Renal pelvis (tissue), 4 donors: ENCODE data around the gene CA6. TPM values are rescaled to one million over a fixed set of nuclear protein-coding genes. Genes with fewer than 3 reads are reported as not detected.
"Not testable (repeated sequence)": the region's sequence is repeated elsewhere in the genome, so short reads cannot be mapped to it uniquely, and the experiment has no call there.

Source experiments
- DNase-seq: peaks from one replicate; pipeline ENCODE4 v3.0.0-alpha.2; 2013
- polyA plus RNA-seq, 3 donors: library from polyadenylated mRNA; unstranded; fragments of 120-200 nt; gene quantifications; one replicate each; pipeline ENCODE4 v1.2.1, GENCODE V29; 2013; ENCODE audit not compliant: insufficient read length in 3 of 3

Gene CA6
- polyA plus RNA-seq, 3 donors = 0.11 to 0.30 TPM; not detected in 1

- no peak for DNase-seq
Measured at GRCh38 chr1:8969937-8970336, 24.3 kb downstream of the CA6 start.

GRCh38 chr1:8970870-8971337, 25.2 kb downstream of the CA6 start:
- no peak for DNase-seq

- DNase-seq = no peak
Measured at GRCh38 chr1:8974551-8974950, 28.9 kb downstream of the CA6 start.

- DNase-seq = no peak
Measured at GRCh38 chr1:8976338-8976737, 30.7 kb downstream of the CA6 start.

- DNase-seq = no peak
Measured at GRCh38 chr1:8976896-8977450, 31.3 kb downstream of the CA6 start.

GRCh38 chr1:8980656-8981055, 35.0 kb downstream of the CA6 start:
- DNase-seq = no peak

GRCh38 chr1:8981169-8981568, 35.5 kb downstream of the CA6 start:
- no peak for DNase-seq

- DNase-seq = no peak
Measured at GRCh38 chr1:8984203-8984602, 38.5 kb downstream of the CA6 start.

- DNase-seq = no peak
Measured at GRCh38 chr1:8984990-8985389, 39.3 kb downstream of the CA6 start.

GRCh38 chr1:8985915-8986813, 40.5 kb downstream of the CA6 start:
- DNase-seq = no peak

- no peak for DNase-seq
Measured at GRCh38 chr1:8986814-8987190, 41.1 kb downstream of the CA6 start.

GRCh38 chr1:8987881-8988617, 42.4 kb downstream of the CA6 start:
- no peak for DNase-seq

GRCh38 chr1:8988618-8988967, 42.9 kb downstream of the CA6 start:
- no peak for DNase-seq

- DNase-seq = no peak
Measured at GRCh38 chr1:8989061-8989460, 43.4 kb downstream of the CA6 start.

- DNase-seq = no peak
Measured at GRCh38 chr1:8989821-8990220, 44.2 kb downstream of the CA6 start.

GRCh38 chr1:8992936-8993687, 47.4 kb downstream of the CA6 start:
- DNase-seq = no peak

GRCh38 chr1:8993962-8994675, 48.5 kb downstream of the CA6 start:
- DNase-seq = not testable (repeated sequence)

- DNase-seq = not testable (repeated sequence)
Measured at GRCh38 chr1:9001534-9002214, 56.0 kb downstream of the CA6 start.

GRCh38 chr1:9002215-9002560, 56.5 kb downstream of the CA6 start:
- not testable (repeated sequence) for DNase-seq

- DNase-seq = no peak
Measured at GRCh38 chr1:9004031-9004699, 58.5 kb downstream of the CA6 start.
